Effector CD8-positive, alpha-beta T cell (primary cell): ENCODE measurements around the gene MAGI2.
"Not testable (repeated sequence)": the region's sequence is repeated elsewhere in the genome, so short reads cannot be mapped to it uniquely, and the experiment has no call there.

Source experiments
- DNase-seq: peaks from one replicate; lab custom pipeline; 2025; lab: John Stamatoyannopoulos, UW

Gene MAGI2

GRCh38 chr7:78346827-78347226 lies 1106.6 kb downstream of the MAGI2 start:
- DNase-seq: no peak

DNA sequence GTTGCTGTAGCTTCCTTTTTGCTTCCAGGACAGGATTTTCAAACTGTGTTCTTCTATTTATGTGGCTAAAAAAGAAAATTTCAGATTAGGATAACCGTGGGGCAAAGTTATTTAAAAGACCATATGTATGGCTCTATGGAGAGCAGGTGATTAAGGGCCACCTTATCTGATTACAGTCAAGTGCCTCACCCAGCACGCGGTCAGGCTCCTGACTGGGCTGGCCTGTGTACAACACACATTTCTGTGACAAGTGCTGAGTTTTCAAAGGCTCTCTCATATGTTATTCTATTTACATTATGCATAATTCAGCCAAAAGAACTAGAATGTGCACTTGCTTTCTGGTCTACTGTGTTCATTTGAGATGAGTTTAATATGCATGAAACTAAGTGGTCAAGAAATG lies 1107.5 kb downstream of the MAGI2 start:
- no peak for DNase-seq

DNA sequence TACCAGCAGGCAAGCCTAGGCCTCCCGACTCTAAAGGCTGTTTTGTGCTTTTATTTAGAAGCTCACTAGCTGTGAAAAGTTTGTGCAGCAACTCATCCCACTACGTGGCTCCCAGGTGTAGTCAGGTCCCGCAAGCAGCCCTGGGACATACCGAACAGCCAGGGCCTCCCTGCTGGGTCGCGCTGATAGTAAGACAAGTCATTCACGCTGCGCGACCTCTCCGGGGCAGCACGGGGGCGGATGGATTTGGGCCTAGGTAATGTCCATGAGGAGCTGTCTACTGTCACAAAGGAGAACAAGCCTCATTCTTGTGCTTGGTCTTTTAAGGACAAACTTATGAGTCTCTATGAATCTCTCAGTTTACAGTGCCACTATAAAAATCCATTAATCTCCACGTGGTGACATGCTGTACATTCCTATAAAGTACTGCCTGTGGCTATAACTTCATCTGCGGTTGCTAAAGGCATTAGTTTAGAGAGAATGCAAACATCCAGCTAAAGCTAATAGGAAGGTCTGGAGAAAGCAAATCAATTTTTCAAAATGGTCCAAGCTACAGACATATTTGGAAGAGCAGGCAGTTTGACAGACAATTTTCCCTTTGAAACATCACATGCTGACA lies 1108.1 kb downstream of the MAGI2 start:
- no peak for DNase-seq

GRCh38 chr7:78334426-78334825 lies 1119.0 kb downstream of the MAGI2 start:
- DNase-seq: no peak

GRCh38 chr7:78333530-78334425 lies 1119.7 kb downstream of the MAGI2 start:
- no peak for DNase-seq

DNA sequence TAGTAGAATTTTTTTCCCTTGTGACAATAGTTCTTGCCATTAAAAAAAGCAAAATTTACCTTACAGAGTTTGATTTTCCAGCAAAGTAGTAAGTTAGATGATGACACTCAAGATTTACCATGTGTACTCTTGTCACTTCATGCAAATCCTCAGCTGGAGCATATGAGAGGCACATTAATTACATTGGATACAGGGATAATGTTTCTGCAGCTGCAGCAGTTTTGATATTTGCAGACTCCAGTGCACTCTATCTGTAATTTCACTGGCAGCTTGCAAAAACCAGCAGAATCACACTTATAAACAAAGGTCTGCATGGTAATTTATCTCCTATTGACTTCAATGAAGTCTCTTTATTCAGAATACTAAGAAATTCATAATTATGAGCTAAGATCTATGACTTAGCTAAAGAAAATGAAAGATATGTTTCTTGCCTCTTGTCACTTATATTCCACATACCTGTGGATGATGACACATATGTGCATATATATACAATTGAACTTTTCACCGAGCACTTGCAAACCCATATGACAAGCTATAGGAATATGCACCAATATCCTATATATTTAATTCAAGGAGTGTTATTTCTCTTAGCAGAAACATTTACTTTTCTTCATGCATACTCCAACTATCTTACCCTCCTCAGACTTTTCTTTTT lies 1124.3 kb downstream of the MAGI2 start:
- DNase-seq: no peak

DNA sequence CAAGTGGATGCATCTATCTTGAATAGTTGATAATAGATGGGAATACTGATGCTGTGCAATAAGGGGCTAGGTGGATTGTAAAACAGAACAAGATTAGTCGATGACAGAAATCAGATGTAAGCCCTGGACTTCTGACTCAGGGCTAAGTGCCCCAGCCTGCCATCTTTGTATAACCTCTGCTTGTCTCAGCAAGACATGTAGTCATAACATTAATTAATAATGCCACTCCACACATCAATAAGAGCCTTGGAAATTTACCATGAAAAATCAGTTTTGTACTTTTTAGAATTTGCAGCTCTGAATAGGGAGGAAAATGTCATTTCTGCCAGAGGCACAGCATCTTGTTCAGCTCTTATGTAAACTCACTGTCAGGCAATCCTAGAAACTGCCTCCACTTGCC lies 1125.7 kb downstream of the MAGI2 start:
- no peak for DNase-seq

- no peak for DNase-seq
Measured at GRCh38 chr7:78326876-78327275, 1126.6 kb downstream of the MAGI2 start.

- no peak for DNase-seq
Measured at GRCh38 chr7:78326189-78326588, 1127.3 kb downstream of the MAGI2 start.

DNA sequence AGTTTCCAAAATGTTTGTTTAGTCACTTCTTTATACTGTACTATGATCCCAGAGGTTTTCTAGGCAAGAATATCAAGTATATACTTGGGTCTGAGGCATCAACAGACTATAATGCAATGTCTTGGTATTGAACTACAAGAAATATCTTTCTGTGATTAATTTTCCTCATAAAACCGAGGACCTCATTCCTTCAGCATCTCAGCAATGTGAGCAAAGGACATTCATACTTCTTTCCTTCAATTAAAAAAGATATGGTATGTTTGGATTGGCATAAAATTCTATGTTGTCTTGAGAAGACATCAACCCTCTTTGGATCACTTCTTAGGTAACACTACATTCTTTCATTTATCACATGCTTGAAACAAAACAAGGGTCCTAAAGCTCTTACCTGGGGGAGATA lies 1130.3 kb downstream of the MAGI2 start:
- DNase-seq: no peak

DNA sequence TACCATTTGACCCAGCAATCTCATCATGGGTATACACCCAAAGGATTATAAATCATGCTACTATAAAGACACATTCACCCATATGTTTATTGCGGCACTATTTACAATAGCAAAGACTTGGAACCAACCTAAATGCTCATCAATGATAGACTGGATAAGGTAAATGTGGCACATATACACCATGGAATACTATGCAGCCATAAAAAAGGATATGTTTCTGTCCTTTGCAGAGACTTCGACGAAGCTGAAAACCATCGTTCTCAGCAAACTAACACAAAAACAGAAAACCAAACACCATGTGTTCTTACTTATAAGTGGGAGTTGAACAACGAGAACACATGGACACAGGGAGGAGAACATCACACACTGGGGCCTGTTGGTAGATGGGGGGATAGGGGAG lies 1131.2 kb downstream of the MAGI2 start:
- not testable (repeated sequence) for DNase-seq

GRCh38 chr7:78317371-78317770 lies 1136.1 kb downstream of the MAGI2 start:
- DNase-seq: no peak

- DNase-seq: no peak
Measured at GRCh38 chr7:78316110-78316509, 1137.4 kb downstream of the MAGI2 start.

GRCh38 chr7:78315119-78315518 lies 1138.3 kb downstream of the MAGI2 start:
- DNase-seq: no peak

GRCh38 chr7:78311181-78311580 lies 1142.3 kb downstream of the MAGI2 start:
- DNase-seq: no peak

DNA sequence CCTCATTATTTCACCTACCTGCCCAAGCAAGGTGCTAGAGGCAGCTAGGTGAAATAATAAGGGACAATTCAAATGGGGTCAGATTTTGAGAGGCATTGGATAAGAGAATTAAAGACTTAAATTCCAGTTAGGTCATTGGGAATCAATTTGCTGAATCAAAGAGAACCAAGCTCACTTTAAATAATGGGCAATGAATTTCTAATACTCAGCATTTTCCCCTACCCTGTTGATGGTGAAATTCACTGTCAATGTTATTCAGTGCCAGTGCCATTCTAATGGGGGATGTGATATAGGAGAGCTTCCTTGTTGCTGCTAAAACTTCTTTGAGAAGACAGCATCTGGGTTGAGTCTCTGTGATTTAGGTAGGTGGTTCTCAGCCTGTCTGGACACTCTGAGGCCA lies 1145.6 kb downstream of the MAGI2 start:
- DNase-seq: no peak

GRCh38 chr7:78306634-78307033 lies 1146.8 kb downstream of the MAGI2 start:
- DNase-seq: no peak

- DNase-seq: no peak
Measured at GRCh38 chr7:78301407-78301806, 1152.1 kb downstream of the MAGI2 start.

- DNase-seq: no peak
Measured at GRCh38 chr7:78299088-78299487, 1154.4 kb downstream of the MAGI2 start.

GRCh38 chr7:78296644-78297371 lies 1156.7 kb downstream of the MAGI2 start:
- DNase-seq: no peak

- DNase-seq: no peak
Measured at GRCh38 chr7:78296046-78296597, 1157.3 kb downstream of the MAGI2 start.

- not testable (repeated sequence) for DNase-seq
Measured at GRCh38 chr7:78289471-78289870, 1164.0 kb downstream of the MAGI2 start.
